HFF-Myc (cell line): ENCODE data around the gene CST6.

ENCODE experiments used
- DNase-seq: peaks from one replicate; pipeline ENCODE4 v3.0.0-alpha.2; 2011; ENCODE audit warnings: low read depth; ENCODE audit errors: extremely low read depth
- H3K4me3 ChIP-seq: replicated peaks from 2 replicates; pipeline ENCODE4 v1.5.1; 2011; ENCODE audit warnings: low read depth, mild to moderate bottlenecking, control low read depth, low read length
- CTCF ChIP-seq: IDR thresholded peaks from 2 replicates; pipeline ENCODE4 v1.5.1; 2012; ENCODE audit warnings: mild to moderate bottlenecking, low read depth, low read length, control low read depth; ENCODE audit errors: missing control alignments

Gene CST6

GRCh38 chr11:66056501-66056900 lies 44.7 kb downstream of the CST6 start:
- TF ChIP-seq CTCF = no peak
- H3K4me3 ChIP-seq = no peak overlapping the region
- no peak for DNase-seq

GRCh38 chr11:66059966-66060680 lies 48.3 kb downstream of the CST6 start:
- TF ChIP-seq CTCF = no peak
- no peak for DNase-seq
- H3K4me3 ChIP-seq = no peak overlapping the region

GRCh38 chr11:66061268-66061667 lies 49.5 kb downstream of the CST6 start:
- DNase-seq = no peak
- H3K4me3 ChIP-seq = no peak overlapping the region
- TF ChIP-seq CTCF = no peak

- no peak for TF ChIP-seq CTCF
- H3K4me3 ChIP-seq = no peak overlapping the region
- DNase-seq = no peak
Observed at GRCh38 chr11:66062408-66062807, 50.6 kb downstream of the CST6 start.
